T-helper 17 cell (primary cell): ENCODE measurements around the gene PRDM16. TPM values are rescaled to one million over a fixed set of nuclear protein-coding genes. Genes with fewer than 3 reads are reported as not detected.

Experiments
- ATAC-seq: fragments of 150-1000 bp; cut with Tn5 transposase; 2 replicates; pipeline ENCODE4 v1.10.0; 2021; ENCODE audit warnings: mild to moderate bottlenecking, moderate library complexity
- DNase-seq, 3 donors: peaks; one replicate each; pipeline versions ENCODE4 v3.0.0 to v3.0.0-alpha.2; 2020 to 2021
- H3K9me3 ChIP-seq: one replicate; pipeline ENCODE4 v1.7.0; 2013; ENCODE audit warnings: low read length, mild to moderate bottlenecking; ENCODE audit not compliant: control insufficient read depth, poor library complexity, severe bottlenecking
- H3K27ac Mint-ChIP-seq: one replicate; pipeline ENCODE4 v1.8.0; 2022; ENCODE audit warnings: mild to moderate bottlenecking, moderate library complexity, mixed read lengths
- H3K27me3 Mint-ChIP-seq: one replicate; pipeline ENCODE4 v1.8.0; 2022; ENCODE audit warnings: mixed read lengths
- H3K36me3 Mint-ChIP-seq: one replicate; pipeline ENCODE4 v1.8.0; 2022; ENCODE audit warnings: low read depth, mixed read lengths
- H3K4me1 Mint-ChIP-seq: one replicate; pipeline ENCODE4 v1.8.0; 2022; ENCODE audit warnings: mild to moderate bottlenecking, mixed read lengths
- H3K4me3 Mint-ChIP-seq: one replicate; pipeline ENCODE4 v1.8.0; 2022; ENCODE audit warnings: mild to moderate bottlenecking, moderate library complexity, mixed read lengths
- total RNA-seq, 4 donors: library from RNA in 2 of 4; stranded (reverse) in 2 of 4; gene quantifications; one replicate each; pipeline ENCODE4 v1.2.3 and lab custom pipeline; 2022 to 2026

The PRDM16 gene
- total RNA-seq, 2 donors from 2014 or later, result not detected

DNA sequence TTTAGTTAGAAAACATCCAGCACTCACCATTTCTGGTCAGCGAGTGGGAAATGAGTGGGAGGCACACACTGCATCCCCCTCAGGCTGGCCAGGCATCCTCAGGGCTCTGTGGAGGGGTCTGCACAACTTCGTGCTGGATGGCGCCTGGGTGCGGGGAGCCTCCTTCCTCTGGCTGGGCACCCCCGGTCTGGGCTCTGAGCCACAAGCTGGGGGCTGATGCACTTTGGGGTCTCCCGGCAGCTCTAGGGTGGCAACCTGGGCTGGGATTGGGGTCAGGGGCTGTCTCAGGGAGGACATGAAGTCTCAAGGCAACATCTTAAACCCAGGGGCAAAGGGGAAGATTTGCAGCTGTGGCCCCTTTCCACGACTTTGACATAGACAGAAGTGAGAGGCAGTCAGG lies 23.5 kb downstream of the PRDM16 start:
- ATAC-seq, result no peak
- H3K27me3 Mint-ChIP-seq, result peaks cover 26% of the 10 kb centered on the region
- no peak overlapping the region for H3K4me3 Mint-ChIP-seq
- H3K4me1 Mint-ChIP-seq, result peaks cover 2% of the 10 kb centered on the region
- H3K9me3 ChIP-seq, result no peaks in the 10 kb centered on the region
- H3K36me3 Mint-ChIP-seq, result no peaks in the 10 kb centered on the region
- no peak for DNase-seq
- H3K27ac Mint-ChIP-seq, result no peak overlapping the region

DNA sequence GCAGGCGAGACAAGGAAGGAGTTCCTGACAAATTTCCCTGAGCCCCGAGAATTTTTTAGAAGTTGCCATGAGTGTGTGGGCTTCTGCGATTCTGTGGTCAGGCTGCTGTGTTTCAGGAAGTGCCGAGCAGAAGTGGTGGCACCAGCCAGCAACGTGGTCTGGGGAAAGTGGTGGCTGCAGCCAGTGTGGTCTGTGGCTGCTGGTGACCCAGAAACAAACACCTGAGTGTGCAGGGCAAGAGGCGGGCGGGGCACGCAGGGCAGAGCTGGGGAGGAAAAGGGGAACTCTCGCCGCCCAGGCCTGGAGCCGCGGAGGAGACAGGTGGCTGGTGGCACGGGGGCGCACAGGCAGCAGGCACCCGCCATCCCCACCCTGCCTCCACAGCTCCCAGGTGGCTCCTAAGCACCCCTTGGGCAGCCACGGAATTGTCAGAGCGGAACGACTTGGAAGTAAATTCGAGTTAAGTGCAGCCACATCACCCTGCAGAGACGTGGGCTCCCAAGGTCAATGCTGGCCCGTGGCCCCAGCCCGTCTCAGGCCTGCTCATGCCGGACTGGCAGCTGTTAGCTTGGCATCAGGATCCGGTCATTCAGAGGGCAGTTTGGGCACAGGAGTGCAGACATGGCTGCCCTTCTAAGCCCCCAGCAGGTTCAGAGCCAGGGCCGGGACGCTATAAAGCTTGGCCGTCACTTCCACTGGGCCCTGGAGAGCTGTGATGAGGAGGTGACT lies 25.1 kb downstream of the PRDM16 start:
- Mint-ChIP-seq H3K27ac (no peak overlapping the region), H3K36me3 (no peaks in the 10 kb centered on the region), H3K4me3 (no peak overlapping the region), H3K27me3 (peaks cover 32% of the 10 kb centered on the region), H3K4me1 (peaks cover 2% of the 10 kb centered on the region)
- DNase-seq, result no peak
- no peak for ATAC-seq
- H3K9me3 ChIP-seq, result no peaks in the 10 kb centered on the region

DNA sequence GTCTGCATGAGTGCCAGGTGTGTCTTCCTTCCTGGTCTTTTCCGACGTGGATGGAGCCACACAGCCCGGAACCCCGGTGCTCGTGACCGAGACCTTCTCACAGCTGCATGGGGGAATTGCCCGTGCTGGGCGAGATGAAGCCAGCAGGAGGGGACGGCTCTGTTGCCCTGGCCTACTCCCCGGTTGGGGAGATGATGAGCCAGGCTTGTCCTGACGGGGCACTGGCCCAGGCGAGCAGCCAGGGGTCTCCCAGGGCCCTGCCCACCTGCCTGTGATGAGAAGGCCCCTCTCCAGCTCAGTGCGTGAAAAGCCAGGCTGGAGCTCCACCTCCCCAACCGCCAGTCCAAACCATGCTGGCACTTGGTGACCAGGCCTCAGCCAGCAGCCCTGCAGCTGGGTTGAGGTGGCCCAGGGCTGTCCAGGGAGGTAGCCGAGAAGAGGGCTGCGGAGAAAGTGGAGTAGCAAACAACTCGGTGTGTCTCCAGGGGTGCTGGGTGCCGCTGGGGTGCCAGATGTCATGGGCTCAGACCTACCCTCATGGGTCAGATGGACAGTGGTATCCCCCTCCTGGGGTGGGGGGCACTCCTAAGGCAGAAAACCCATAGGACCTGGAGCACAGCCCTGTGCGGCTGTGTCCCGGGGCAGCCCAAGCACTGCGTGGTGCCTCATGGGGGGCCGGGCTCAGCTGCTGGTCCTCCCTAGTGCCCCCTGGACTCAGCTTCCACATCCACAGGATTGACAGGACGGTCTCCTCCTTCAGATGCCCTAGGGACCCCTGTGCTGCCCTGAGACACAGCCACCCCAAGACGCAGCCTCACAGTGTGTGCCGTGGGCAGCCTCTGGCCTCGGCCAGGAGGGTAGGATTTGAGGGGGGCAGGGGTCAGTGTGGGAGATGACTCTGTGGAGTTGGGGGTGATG lies 26.1 kb downstream of the PRDM16 start:
- no peak for ATAC-seq
- Mint-ChIP-seq H3K36me3 (no peaks in the 10 kb centered on the region), H3K27me3 (peaks cover 35% of the 10 kb centered on the region), H3K4me3 (no peak overlapping the region), H3K4me1 (peaks cover 2% of the 10 kb centered on the region), H3K27ac (no peak overlapping the region)
- no peaks in the 10 kb centered on the region for H3K9me3 ChIP-seq
- no peak for DNase-seq

DNA sequence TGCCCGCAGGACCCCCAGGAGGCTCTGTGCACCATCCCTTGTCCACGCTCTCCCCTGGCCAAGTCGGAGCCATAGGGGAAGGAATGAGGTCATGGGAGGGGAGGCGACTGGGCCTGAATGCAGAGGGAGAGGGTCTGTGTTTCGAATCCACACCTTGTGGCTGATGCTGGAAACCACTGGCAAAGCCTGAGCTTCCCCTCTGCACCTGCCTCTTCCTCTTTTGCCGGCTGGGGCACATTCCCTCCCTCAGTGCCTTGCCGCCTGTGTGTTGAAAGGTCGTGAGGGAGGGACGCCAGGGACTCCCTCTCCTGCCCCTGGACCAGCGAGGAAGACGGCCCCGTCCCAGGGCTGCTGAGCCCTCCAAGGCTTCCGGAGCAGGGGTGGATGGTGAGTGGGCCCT lies 27.3 kb downstream of the PRDM16 start:
- DNase-seq, result no peak
- peaks cover 42% of the 10 kb centered on the region for H3K27me3 Mint-ChIP-seq
- no peak for ATAC-seq
- H3K4me3 Mint-ChIP-seq, result no peak overlapping the region
- H3K36me3 Mint-ChIP-seq, result no peaks in the 10 kb centered on the region
- no peaks in the 10 kb centered on the region for H3K9me3 ChIP-seq
- no peak overlapping the region for H3K27ac Mint-ChIP-seq
- peaks cover 2% of the 10 kb centered on the region for H3K4me1 Mint-ChIP-seq

DNA sequence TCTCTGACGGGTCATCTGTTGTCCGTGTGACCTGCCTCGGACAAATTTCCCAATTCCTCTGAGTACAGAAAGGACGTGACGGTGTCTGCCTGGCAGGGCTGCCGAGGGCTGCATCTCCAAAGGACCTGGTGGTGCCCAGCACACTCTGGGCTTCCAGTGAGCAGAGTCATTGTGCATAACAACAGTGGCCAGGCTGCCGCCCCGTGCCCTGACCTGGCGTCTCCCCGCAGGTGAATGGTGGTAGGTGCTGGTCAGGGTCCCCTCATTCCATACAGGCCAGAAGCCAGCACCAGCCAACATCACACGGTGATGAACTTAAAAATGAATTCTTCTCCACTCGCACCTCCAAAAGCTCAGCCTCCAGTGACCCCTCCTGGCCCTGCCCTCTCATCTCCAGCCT lies 28.2 kb downstream of the PRDM16 start:
- Mint-ChIP-seq H3K4me3 (peak overlapping the region; percentile 25), H3K36me3 (no peaks in the 10 kb centered on the region), H3K27ac (no peak overlapping the region), H3K27me3 (peaks cover 47% of the 10 kb centered on the region), H3K4me1 (peaks cover 2% of the 10 kb centered on the region)
- ATAC-seq (no peak), DNase-seq (no peak)
- no peaks in the 10 kb centered on the region for H3K9me3 ChIP-seq

DNA sequence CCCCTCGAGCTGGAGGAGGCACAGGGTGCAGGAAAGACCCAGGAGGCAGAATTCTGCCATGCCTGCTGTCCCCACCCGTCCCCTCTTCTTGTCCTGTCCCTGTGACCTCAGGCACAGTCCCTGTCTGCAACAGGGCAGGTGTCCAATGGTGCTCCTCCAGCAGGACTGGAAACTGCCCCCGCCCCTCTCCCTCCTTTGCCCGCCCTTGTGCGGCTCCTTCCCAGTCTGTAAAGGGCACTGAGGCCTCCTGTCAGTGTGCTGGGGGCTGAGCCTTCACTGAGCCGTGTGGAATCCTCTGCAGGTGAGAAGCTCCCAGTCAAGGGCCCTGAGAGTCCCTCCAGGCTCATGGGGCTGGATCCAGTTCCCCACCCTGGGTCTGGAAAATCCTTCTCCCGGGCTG lies 28.9 kb downstream of the PRDM16 start:
- H3K27me3 Mint-ChIP-seq, result peaks cover 42% of the 10 kb centered on the region
- H3K27ac Mint-ChIP-seq, result no peak overlapping the region
- H3K4me3 Mint-ChIP-seq, result no peak overlapping the region
- H3K4me1 Mint-ChIP-seq, result peaks cover 2% of the 10 kb centered on the region
- H3K36me3 Mint-ChIP-seq, result no peaks in the 10 kb centered on the region
- H3K9me3 ChIP-seq, result no peaks in the 10 kb centered on the region
- DNase-seq (no peak), ATAC-seq (no peak)

DNA sequence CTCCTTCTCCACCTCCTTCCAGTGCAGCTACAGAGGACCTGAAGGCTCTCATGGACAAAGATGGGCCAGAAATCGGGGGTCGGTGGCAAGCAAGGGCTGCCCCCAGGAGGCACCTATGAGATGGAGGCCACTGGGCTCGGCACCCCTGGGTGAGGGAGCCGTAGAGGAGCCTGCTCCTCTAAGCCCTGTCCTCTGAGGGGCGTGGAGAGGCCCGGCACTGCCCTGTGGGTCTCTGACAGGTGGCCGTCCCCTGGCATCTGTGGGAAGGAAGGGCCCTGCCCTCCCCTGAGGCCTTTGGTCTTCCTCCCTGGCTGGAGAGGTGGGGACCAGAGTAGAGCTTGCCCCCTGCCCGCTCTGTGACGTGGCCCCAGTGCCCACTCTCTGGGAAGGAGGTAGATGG lies 30.9 kb downstream of the PRDM16 start:
- no peaks in the 10 kb centered on the region for H3K4me1 Mint-ChIP-seq
- DNase-seq (no peak), ATAC-seq (no peak)
- H3K27ac Mint-ChIP-seq, result no peak overlapping the region
- no peaks in the 10 kb centered on the region for H3K36me3 Mint-ChIP-seq
- H3K27me3 Mint-ChIP-seq, result peaks cover 33% of the 10 kb centered on the region
- H3K9me3 ChIP-seq, result no peaks in the 10 kb centered on the region
- H3K4me3 Mint-ChIP-seq, result no peak overlapping the region

DNA sequence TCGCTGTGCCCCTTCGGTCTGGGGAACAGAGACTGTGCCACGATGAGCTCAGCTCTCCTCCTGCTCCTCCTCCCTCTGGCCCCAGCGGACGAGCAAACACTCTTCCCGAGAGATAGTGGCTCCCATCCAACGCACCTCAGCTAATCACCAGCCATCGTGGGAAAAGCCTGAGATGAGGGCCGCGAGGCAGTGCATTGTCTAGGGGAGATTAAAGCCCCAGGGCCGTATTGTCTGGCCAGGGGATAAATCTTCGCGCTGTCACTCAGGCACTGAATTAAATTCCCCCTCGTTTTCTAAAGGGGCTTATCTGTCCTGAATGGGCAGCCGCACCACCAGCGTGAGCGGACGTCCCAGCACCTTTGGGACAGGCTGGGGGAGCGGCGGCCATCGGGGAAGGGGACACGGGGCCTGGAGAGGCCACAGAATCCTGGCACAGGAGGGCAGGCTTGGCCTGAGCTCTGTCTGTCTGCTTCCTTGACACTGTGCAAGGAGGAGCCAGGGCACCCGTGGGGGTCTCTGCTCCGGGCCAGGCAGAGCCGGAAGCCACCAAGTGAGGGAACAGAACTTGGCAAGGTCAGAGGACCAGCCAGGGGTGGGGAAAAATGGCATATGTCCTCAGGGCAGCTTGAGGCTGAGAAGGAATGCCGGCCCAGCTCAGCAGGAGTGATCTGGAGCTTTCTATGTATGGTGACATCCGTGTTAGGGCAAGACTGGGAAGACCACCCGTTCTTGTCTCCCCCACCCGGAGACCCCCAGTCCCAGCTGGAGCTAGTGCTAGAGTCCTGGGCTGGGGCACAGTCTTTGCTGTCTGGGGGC lies 32.3 kb downstream of the PRDM16 start:
- no peaks in the 10 kb centered on the region for H3K36me3 Mint-ChIP-seq
- H3K27me3 Mint-ChIP-seq, result peaks cover 28% of the 10 kb centered on the region
- no peaks in the 10 kb centered on the region for H3K9me3 ChIP-seq
- H3K4me1 Mint-ChIP-seq, result no peaks in the 10 kb centered on the region
- ATAC-seq, result no peak
- H3K4me3 Mint-ChIP-seq, result no peak overlapping the region
- no peak overlapping the region for H3K27ac Mint-ChIP-seq
- DNase-seq, result no peak

DNA sequence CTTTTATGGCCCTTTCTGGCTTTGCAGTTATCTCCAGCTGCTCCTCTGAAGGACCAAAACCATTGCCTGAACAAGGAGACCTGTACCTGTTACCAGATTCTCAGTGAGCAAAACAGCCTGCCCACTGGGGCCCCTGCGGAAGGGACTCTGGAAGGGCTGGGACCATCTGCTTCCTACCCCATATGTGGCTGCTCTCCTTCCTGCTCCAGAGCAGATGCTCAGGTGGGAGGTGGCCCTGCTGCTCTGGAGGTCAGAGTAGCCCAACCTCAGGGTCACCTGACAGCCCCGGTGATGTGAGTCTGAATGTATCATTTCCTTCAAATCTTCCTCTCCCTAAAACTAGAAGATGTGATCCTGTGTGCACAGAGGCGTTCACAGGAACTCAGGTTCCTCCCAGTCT lies 33.6 kb downstream of the PRDM16 start:
- H3K36me3 Mint-ChIP-seq, result no peaks in the 10 kb centered on the region
- H3K27ac Mint-ChIP-seq, result no peak overlapping the region

DNA sequence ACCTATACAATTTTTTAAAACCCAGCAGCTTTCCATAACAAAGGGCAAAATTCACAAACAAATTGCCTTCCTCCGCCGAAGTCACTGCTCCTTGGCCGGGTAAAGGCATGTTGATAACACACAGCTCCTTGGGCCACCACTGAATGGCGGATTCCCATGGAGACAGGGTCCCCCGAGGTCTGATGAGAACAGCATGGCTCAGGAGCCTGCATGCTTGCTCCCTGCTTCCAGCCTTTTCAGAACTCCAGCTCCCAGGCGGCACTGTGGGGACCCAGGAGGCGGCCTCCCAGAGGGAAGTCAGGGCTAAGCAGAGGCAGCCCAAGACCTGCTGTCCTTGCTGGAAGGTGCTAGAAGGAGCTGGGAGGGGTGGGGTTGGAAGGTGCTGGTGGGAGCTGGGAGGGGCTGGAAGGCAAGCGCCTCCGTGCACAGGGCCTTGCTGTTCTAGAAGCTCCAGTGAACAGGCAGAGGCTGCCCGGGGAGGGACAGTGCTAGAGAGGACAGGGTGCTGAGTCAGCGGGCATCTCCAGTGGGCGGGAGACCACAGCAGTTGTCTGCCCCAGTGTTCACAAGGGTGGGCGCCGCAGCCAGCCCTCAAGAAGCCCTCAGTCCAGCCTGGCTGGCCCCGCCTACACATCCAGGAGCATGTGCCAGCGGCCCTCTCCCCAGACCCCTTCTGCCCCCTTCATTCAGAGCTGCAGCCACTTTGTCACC lies 35.1 kb downstream of the PRDM16 start:
- no peaks in the 10 kb centered on the region for H3K36me3 Mint-ChIP-seq

More for the DNA sequence above, 33.6 kb downstream of the PRDM16 start:
- no peaks in the 10 kb centered on the region for H3K4me1 Mint-ChIP-seq
- DNase-seq, result no peak
- no peak for ATAC-seq
- peaks cover 24% of the 10 kb centered on the region for H3K27me3 Mint-ChIP-seq
- H3K4me3 Mint-ChIP-seq, result no peak overlapping the region
- no peaks in the 10 kb centered on the region for H3K9me3 ChIP-seq

DNA sequence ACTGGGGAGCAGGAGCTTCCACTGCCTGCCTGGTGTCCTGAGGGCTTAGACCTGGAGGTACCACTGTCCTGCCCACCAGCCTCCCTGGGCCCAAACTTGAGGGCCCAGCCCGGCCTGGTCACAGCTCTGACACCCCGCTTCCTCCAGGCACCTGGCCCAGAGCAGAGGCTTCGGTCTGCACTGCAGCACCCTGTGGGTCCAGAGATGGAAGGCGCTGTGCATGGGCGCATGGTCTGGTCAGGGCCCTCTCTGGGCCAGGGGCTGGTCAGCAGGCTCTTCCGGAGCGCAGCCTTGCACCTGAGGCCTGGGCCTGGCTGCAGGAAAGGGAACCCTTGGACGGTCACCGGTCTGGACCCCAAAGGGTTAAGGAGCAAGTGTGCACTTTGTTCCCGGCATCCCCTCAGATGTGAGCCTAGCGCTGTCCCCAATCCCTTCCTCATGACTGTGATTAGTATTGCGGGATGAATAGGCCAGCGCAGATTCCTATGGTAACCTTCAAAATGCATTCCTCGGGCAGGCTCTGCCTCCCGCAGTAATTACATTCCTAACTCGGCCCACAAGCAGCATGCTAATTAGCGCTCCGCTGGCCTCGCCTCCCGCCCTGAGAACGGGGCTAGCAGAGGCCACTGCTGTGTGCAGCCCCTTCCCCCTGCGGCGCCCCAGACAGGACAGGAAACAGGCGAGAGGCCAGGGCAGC lies 36.3 kb downstream of the PRDM16 start:
- Mint-ChIP-seq H3K36me3 (no peaks in the 10 kb centered on the region), H3K27ac (no peak overlapping the region), H3K27me3 (peaks cover 23% of the 10 kb centered on the region), H3K4me3 (peak overlapping the region; percentile 9), H3K4me1 (no peaks in the 10 kb centered on the region)
- no peaks in the 10 kb centered on the region for H3K9me3 ChIP-seq
- ATAC-seq (no peak), DNase-seq (no peak)

More for the DNA sequence above, 35.1 kb downstream of the PRDM16 start:
- peaks cover 21% of the 10 kb centered on the region for H3K27me3 Mint-ChIP-seq
- H3K4me3 Mint-ChIP-seq, result no peak overlapping the region
- no peak for ATAC-seq
- H3K27ac Mint-ChIP-seq, result no peak overlapping the region
- H3K4me1 Mint-ChIP-seq, result no peaks in the 10 kb centered on the region
- DNase-seq, result no peak
- H3K9me3 ChIP-seq, result no peaks in the 10 kb centered on the region

DNA sequence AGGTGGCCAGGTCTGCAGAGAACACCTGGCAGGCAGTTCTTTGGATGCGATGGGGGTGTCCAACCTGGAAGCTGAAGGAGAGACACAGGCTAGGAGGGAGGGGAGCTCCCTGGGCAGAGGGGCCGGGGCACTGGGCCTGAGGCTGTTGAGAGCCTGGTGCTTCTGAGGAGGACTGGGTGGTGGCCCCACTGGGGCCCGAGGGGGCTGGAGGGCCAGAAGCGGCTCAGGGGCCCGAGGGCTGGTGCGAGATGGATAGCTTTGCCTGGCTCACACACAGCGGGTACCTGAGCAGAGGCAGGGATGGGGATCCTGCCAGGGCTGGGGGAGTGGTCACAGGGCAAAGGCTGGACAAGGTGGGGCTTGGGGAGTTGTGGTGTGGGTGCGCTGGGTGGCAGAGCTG lies 37.2 kb downstream of the PRDM16 start:
- no peak for ATAC-seq
- H3K27ac Mint-ChIP-seq, result no peak overlapping the region
- no peaks in the 10 kb centered on the region for H3K36me3 Mint-ChIP-seq
- DNase-seq, result no peak
- H3K9me3 ChIP-seq, result no peaks in the 10 kb centered on the region
- H3K4me3 Mint-ChIP-seq, result no peak overlapping the region
- peaks cover 17% of the 10 kb centered on the region for H3K27me3 Mint-ChIP-seq
- no peaks in the 10 kb centered on the region for H3K4me1 Mint-ChIP-seq
